Stimulated activated naive CD4-positive, alpha-beta T cell treated with Interleukin-2 at 50 U/mL for 16 hours (primary cell): ENCODE results near the gene AMH.

Experiments
- DNase-seq: peaks from one replicate; lab custom pipeline; 2025; lab: John Stamatoyannopoulos, UW

AMH gene

DNA sequence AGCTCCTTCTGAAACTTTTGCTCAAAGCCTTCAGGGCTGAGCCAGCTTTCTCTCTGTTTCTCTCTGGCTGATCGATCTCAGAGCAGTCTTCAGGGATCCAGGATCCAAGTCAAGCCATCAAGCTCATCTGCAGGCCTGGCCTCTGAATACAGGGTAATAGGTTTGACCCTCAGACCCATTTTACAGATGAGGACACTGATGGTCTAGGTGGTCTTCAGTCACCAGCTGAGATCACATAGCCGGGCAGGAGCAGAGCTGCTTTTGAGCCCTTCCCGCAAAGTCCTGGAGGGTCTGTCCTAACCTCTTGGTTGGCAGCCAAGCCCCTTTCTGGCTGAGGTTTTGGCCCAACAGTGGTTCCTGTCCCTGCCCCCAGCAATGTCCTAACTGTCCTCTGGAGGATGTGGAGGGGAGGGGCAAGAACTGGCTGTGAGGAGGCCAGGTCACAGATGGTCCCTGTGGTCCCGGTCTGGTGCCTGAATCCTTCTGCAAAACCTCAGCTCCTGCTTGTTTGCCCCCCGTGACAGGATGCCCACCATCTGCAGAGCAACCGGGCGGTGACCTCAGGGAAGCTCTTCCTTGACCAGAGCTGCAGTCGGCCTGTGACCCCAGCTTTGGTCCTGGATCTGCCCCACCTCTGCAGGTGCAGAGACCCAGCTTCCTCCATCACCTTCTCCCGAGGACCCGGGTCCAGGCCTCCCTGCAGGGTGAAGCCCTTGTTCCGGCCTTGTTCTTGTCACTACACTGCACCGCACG is 38.6 kb downstream of the AMH start:
- DNase-seq: no peak

DNA sequence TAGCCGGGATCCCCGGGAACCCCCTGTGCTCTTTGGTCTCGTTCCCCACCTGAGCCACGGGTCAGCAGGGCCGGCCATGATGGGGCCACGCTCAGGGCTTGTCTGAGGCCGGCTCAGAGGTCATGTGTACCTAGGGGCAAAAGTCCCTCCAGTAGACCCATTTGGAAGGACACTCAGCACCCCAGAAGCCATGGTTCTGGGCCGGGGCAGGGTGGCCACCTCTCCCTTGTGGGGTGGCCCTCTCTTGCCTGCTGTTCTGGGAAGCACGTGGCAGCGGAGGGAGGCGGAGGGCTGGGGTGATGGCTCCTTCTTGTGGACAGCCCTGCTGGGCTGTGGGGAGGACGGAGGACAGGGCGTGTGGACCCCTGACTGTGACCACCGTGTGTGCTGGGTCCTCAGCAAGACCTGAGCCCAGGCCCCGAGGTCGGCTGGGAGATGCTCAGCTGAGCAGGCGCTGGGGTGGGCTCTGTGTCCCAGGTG is 39.3 kb downstream of the AMH start:
- DNase-seq: no peak

DNA sequence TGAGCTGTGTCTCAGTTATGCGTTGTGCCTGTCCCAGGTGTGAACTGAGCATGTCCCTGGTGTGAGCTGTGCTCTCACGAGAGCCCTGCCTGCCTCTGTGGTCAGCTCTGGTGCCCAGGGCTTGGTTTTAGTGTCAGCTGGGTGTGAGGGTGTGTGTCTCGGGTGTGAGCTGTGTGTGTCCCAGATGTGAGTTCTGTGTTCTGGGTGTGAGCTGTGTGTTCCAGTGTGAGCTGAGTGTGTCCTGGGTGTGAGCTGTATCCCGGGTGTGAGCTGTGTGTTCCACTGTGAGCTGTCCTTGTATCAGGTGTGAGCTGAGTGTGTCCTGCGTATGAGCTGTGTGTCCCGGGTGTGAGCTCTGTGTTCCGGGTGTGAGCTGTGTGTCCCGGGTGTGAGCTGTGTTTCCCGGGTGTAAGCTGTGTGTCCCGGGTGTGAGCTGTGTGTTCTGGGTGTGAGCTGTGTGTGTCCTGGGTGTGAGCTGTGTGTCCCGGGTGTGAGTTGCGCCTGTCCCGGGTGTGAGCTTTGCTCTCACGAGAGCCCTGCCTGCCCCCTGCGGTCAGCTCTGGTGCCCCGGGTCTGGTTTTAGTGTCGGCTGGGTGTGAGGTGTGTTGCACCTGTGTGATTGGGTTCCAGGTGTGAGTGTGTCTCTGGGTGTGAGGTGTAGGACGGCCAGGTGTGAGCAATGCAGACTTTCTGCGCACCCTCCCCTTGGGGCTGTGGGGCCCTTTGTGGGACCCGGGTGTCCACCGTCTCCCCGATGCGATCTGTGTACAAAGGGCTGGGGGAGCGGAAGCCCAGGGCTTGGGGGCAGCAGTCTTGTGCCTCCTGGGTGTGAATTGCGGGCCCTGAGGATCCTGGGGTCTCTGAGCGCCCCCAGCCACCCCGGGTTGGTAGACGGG is 39.9 kb downstream of the AMH start:
- DNase-seq: no peak

DNA sequence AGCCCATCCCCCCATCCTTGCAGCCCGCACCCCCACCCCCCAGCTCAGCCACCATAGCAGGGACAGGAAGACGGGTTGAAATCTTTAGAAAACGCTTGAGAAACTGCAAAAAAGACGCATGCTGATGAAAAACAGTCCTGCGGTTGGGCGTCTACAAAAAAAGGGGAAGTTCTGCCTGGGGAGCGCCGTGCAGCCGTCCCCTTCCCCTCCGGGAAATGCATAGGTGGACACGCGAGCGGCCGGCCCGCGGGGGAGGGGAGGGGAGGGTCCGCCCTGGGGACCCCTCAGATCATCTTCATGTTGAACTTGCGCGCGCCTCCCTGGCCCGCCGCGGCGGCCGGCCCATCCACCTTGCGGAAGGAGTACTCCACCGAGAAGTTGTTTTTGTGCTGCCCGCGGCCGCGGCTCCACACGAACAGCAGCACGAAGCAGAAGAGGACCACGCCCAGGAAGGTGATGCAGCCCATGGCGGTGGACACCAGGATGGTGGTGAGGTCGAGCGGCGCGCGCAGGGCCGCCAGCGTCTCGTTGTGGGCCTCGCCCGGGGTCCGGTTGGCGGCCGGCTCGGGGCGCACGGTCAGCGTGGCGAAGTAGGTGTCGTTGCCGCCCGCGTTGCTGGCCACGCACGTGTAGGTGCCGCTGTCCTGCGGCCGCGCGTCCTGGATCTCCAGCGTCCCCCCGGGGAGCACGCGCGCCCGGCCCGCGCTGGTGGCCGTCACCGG is 40.8 kb downstream of the AMH start:
- DNase-seq: peak; percentile 25

DNA sequence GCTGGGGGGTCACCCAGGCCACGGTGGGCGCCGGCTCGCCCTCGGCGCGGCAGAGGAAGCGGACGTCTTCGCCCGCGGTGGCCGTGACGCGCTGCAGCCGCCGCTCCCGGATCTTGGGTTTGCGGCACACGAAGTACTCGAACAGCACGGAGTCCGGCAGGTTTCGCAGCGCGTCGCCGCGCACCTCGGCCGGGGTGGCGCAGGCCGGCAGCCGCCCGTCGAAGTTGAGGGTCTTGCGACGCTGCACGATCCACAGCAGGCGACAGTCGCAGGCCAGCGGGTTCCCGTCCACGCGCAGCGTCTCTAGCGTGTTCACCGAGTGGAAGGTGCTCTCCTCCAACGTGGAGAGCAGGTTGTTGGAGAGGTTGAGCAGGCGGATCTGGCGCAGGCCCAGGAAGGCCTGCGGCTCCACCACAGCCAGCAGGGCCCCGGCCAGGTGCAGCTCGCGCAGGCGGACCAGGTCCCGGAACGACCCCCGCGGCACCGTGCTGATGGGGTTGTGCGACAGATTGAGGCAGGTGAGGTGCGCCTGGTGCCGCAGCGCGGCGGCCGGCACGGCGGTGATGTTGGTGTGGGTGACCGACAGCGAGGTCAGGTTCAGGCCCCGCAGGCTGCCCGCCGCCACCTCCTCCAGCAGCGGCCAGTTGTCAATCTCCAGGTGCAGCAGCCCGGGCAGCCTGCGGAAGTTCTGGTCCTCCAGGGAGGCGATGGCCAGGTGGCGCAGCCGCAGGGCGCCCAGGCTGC is 41.5 kb downstream of the AMH start:
- DNase-seq: no peak

DNA sequence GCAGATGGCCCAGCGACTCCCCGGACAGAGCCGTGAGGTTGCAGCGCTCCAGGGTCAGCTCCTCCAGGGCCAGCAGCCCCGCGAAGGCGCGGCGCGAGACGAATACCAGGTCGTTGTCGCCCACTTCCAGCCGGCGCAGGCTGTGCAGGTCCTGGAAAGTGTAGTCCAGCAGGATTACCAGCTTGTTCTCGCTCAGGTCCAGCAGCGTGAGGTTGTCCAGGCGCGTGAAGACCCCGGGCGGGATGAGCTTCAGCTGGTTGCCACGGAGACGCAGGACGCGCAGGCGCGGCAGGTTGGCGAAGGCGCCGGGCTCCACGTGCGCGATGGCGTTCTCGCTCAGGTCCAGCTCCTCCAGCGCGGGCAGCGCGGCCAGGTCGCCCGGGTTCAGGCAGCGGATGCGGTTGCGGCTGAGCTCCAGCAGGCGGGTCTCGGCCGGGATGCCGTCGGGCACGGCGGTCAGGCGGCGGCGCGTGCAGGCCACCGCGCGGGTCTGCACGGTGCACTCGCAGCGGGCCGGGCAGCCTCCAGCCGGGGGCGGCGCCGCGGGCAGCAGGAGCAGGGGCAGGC is 42.1 kb downstream of the AMH start:
- DNase-seq: no peak

DNA sequence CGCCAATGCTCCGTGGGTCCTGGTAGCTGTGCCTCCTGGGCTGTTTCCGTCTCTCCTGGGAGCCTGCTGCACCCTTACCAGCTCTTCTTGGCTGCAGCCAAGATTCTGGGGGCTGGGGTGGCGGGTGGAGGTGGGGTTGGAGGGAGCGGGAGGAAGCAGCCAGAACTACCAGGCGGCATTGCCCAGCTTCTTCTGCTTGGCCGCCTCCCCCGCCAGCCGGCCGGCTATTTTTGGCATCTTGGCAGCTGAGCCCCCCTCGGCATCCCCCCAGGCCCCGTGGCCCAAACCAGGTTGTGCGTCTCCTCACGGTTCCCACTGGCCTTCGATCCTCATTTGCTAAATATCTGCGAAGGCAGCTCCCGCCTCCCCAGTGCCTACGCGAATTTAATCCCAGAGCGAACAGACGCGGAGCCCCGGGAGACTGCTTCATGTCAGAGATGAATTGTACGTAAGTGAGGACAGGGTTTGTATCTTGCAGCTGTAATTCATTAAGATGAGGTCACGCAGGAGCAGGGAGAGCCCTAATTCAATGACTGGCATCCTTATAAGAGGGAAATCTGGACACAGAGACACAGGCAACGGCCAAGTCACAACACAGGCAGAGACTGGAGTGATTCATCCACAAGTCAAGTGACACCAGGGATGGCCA is 45.7 kb downstream of the AMH start:
- no peak for DNase-seq

DNA sequence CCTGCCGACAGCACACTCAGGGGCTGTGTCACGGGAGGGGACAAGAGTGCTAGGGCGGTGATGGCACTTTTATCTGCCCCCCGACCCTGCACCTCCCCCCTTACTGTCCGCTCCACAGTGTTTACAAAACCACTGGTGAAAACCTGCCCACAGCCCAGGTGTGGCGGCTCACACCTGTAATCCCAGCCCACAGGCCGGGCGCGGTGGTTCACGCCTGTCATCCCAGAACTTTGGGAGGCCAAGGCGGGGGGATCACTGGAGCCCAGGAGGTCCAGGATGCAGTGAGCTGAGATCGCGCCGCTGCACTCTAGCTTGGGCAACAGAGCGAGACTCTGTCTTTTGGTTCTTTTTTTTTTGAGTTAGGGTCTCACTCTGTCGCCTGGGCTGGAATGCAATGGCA is 47.0 kb downstream of the AMH start:
- no peak for DNase-seq

DNA sequence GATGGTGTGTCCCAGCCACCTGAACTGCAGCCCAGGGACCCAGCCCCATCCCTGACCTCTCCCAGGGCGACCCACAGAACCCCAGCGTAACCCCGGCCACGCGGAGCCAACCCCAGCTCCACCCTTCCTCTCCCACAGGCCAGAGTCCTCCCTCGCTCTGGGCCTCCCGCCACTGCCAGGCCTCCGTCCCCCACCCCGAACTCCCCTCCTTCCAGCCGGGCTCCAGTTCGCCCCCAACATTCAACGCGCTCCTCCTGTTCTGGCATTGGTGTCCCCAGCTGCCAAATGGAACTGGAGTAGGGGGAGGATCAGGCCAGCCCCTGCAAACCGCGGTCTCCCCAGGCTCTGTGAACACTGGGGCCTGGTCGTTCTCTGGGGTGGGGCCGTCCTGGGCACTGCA is 51.4 kb downstream of the AMH start:
- DNase-seq: no peak
